Measurements from ENCODE around the gene RGPD4. TPM values are rescaled to one million over a fixed set of nuclear protein-coding genes. Genes with fewer than 3 reads are reported as not detected.

The RGPD4 gene
- total RNA-seq, 1 donor from 2014 or later: 0.12 TPM

DNA sequence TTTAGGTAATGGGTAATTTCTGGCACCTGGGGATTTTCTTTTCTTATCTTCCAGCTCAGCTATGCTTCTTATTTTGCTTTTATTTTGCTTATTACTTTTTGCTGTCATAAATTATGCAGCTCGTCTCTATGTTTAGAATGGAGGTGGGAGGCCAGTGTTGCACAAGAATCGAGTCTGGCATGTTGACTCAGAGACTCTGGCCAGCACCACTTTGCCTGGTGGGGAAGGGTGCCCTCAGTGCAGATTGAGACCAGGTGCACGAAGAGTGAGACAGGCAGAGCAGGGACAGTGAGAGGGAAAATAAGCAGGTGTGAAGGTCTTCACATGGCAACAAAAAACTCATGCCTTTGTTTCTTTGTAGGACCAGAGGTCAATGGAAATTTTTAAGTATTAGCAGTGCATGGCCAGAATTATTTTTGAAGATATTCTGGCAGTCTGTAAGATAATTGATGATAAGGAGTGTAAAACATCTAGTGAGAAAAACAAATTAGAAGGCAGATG lies 100.4 kb downstream of the RGPD4 start:
- H3K27me3 Mint-ChIP-seq (ENCODE audit: low read depth): no peaks in the 10 kb centered on the region
- TF ChIP-seq, protein P1, sequence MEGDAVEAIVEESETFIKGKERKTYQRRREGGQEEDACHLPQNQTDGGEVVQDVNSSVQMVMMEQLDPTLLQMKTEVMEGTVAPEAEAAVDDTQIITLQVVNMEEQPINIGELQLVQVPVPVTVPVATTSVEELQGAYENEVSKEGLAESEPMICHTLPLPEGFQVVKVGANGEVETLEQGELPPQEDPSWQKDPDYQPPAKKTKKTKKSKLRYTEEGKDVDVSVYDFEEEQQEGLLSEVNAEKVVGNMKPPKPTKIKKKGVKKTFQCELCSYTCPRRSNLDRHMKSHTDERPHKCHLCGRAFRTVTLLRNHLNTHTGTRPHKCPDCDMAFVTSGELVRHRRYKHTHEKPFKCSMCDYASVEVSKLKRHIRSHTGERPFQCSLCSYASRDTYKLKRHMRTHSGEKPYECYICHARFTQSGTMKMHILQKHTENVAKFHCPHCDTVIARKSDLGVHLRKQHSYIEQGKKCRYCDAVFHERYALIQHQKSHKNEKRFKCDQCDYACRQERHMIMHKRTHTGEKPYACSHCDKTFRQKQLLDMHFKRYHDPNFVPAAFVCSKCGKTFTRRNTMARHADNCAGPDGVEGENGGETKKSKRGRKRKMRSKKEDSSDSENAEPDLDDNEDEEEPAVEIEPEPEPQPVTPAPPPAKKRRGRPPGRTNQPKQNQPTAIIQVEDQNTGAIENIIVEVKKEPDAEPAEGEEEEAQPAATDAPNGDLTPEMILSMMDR (IDR thresholded peaks at IDR 0.05): no peak
- H3K27ac Mint-ChIP-seq (ENCODE audit: unreplicated experiment): no peak overlapping the region
- no peak for DNase-seq (ENCODE audit: low spot score)
- peaks cover 15% of the 10 kb centered on the region for H3K4me1 Mint-ChIP-seq (ENCODE audit: low read depth)
- H3K4me3 Mint-ChIP-seq (ENCODE audit: unreplicated experiment): no peak overlapping the region
- H3K9me3 Mint-ChIP-seq (ENCODE audit: low read depth): no peaks in the 10 kb centered on the region
- H3K36me3 Mint-ChIP-seq (ENCODE audit: low read depth): no peaks in the 10 kb centered on the region

DNA sequence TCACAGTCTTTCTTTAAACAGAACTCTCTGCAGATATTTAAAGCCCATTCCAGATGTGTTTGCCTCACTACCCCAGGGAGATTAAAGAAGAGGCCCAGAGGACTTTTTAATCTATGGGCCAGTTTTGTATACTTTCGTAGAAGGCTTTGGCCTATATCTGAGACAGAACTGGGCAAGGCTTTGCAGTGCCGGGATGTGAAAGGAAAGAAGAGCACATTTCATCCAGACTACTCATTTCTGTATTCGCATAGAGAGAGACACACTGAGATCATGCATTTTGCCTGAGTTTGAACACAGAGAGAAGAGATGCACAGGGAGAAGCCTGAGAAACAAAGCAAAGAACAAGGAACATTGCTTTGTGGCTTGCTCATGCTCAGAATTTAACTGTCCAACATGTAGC lies 104.7 kb downstream of the RGPD4 start:
- Mint-ChIP-seq H3K36me3 (ENCODE audit: low read depth) (no peaks in the 10 kb centered on the region), H3K27me3 (ENCODE audit: low read depth) (peaks cover 17% of the 10 kb centered on the region), H3K4me3 (ENCODE audit: unreplicated experiment) (no peak overlapping the region), H3K9me3 (ENCODE audit: low read depth) (no peaks in the 10 kb centered on the region), H3K27ac (ENCODE audit: unreplicated experiment) (peak overlapping the region; percentile 13), H3K4me1 (ENCODE audit: low read depth) (peaks cover 21% of the 10 kb centered on the region)
- TF ChIP-seq, protein P1 (IDR thresholded peaks at IDR 0.05): no peak
- no peak for DNase-seq (ENCODE audit: low spot score)

DNA sequence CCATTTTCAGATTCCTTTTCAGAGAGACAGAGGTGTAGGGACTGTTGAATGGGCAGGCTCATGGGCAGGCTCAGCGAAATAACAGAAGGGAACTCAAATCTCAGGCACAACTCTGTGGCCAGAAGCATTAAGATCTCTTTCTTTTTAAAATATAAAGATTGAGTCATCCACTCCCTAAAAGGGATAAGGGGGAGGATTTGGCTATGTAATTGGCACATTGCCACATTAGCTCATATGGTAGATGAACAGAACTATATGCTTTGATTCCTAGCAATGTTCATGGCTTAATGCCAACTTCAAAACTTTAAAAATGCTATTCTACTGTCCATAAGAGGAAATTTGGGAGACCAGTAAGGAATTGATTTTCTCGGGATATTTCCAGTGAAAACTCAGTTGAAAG lies 105.8 kb downstream of the RGPD4 start:
- H3K4me1 Mint-ChIP-seq (ENCODE audit: low read depth): peaks cover 19% of the 10 kb centered on the region
- peaks cover 20% of the 10 kb centered on the region for H3K27me3 Mint-ChIP-seq (ENCODE audit: low read depth)
- no peaks in the 10 kb centered on the region for H3K36me3 Mint-ChIP-seq (ENCODE audit: low read depth)
- no peak for DNase-seq (ENCODE audit: low spot score)
- no peak overlapping the region for H3K4me3 Mint-ChIP-seq (ENCODE audit: unreplicated experiment)
- H3K27ac Mint-ChIP-seq (ENCODE audit: unreplicated experiment): peak overlapping the region; percentile 70
- TF ChIP-seq, protein P1 (IDR thresholded peaks at IDR 0.05): no peak
- no peaks in the 10 kb centered on the region for H3K9me3 Mint-ChIP-seq (ENCODE audit: low read depth)

DNA sequence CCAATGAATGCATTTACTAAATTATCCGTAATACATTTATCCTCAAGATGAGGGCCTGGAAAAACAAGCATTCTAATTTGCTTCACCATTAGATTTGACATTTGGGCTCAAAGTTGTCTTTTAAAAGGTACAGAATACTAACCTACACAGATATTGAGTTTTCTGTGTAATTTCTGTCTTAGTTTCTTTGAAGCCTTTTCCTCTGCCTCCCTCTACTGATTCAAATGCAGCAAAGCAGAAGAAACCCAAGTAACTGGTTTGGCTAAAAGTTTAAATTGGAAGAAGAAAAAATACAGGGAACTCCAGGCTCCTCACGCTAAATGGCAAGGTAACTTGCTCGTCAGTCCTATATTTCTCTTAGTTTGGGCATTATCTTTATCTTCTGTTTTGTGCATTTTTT lies 106.3 kb downstream of the RGPD4 start:
- Mint-ChIP-seq H3K4me3 (ENCODE audit: unreplicated experiment) (no peak overlapping the region), H3K9me3 (ENCODE audit: low read depth) (no peaks in the 10 kb centered on the region), H3K27me3 (ENCODE audit: low read depth) (peaks cover 22% of the 10 kb centered on the region), H3K4me1 (ENCODE audit: low read depth) (peaks cover 19% of the 10 kb centered on the region), H3K27ac (ENCODE audit: unreplicated experiment) (no peak overlapping the region), H3K36me3 (ENCODE audit: low read depth) (no peaks in the 10 kb centered on the region)
- DNase-seq (ENCODE audit: low spot score): no peak
- TF ChIP-seq, protein P1 (IDR thresholded peaks at IDR 0.05): peak; percentile 89

DNA sequence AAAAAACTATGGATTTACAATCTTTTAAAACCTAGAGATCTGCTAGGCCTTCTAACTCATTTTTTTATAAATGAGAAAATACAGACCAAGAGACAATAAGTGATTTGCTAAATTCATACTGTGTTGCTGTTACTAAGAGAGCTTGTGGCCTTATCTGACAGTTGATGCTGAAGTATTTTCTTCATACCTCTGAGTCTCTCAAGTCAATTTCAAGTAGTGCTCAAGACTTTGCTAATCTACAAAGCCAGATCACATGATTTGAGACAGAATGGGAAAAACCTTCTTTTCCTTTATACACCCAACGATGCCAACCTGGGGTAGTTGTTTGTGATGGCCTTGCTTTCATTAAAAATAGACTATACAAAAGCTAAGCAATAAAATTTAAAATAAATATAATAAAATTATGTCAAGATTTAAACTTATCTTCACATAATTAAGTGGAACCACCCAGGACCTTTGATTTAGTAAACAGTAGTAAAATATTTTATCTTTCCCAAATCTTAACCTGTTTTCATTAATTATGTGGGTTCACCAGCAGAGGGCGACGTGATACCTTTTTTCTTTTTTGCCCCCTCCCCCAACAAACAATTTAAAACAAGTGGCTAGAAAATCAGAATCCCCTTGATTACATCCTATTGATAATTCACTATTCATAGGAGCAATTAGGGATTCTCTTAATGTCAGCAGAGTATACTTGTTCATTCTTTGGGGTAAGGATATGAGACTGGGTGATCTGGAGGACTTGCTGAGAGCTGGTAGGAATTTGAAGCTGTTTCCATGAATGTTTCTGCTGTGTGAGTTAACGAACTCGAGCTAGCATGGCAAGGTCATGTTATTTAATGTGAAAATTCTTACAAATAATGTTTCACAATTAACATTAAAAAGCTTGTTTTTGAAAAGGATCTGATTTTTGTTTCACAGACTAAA lies 110.0 kb downstream of the RGPD4 start:
- Mint-ChIP-seq H3K4me3 (ENCODE audit: unreplicated experiment) (no peak overlapping the region), H3K27me3 (ENCODE audit: low read depth) (peaks cover 32% of the 10 kb centered on the region), H3K36me3 (ENCODE audit: low read depth) (peaks cover under 1% of the 10 kb centered on the region), H3K4me1 (ENCODE audit: low read depth) (peaks cover 19% of the 10 kb centered on the region), H3K9me3 (ENCODE audit: low read depth) (peaks cover under 1% of the 10 kb centered on the region), H3K27ac (ENCODE audit: unreplicated experiment) (no peak overlapping the region)
- no peak for DNase-seq (ENCODE audit: low spot score)
- TF ChIP-seq, protein P1 (IDR thresholded peaks at IDR 0.05): peak; percentile 84

Other genes with a start within 250 kb of the RGPD4 start
- not detected in 3 replicates for gene SLC5A7, start 159.6 kb downstream of the RGPD4 start, total RNA-seq